Fibroblast of skin of left quadriceps (primary cell): Measurements from ENCODE around the gene CCDC78.

Experiments used
- DNase-seq, 2 experiments: peaks; one replicate each; pipeline ENCODE4 v3.0.0-alpha.2; 2013; ENCODE audit warnings: low read depth in 2 of 2

The CCDC78 gene

DNA sequence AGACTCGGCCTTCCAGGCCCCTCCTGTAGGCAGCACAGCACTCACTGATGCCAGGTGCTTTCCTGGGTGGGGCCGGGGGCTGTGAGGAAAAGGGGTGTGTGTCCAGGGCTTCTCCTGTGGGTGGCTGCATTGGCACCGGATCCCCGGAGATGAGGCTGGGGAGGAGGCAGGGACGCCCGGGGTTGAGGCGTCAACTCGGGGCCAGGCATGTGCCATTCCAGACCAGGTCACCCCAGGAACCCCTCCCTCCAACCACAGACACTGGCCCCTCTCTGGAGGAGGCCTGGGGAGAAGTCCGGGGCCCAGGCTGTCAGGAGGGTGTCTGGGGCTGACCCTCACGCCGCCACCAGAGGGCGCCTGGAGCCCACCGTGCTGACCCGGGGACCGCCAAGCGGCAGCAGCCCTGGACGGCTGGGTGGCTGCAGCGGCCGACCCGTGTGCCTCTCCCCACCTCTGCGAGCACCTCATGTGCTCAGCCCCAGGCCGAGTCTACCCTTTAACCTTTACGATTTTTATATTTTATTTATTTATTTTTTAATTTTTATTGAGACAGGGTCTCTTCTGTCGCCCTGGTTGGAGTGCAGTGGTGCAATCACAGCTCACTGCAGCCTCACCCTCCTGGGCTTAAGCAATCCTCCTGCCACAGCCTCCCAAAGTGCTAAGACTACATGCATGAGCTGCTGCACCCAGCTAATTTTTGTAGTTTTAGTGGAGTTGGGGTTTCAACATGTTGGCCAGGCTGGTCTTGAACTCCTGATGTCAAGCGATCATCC, 14.5 kb downstream of the CCDC78 start:
- no peak for DNase-seq

- no peak for DNase-seq
These were observed 15.2 kb downstream of the CCDC78 start for GRCh38 chr16:711084-711483.

- DNase-seq: no peak
These were observed 15.7 kb downstream of the CCDC78 start for GRCh38 chr16:710500-711075.

GRCh38 chr16:709566-710499, 16.4 kb downstream of the CCDC78 start:
- peak in 1 of 2 experiments; percentile 42 for DNase-seq

GRCh38 chr16:708959-709358, 17.3 kb downstream of the CCDC78 start:
- DNase-seq: no peak

DNA sequence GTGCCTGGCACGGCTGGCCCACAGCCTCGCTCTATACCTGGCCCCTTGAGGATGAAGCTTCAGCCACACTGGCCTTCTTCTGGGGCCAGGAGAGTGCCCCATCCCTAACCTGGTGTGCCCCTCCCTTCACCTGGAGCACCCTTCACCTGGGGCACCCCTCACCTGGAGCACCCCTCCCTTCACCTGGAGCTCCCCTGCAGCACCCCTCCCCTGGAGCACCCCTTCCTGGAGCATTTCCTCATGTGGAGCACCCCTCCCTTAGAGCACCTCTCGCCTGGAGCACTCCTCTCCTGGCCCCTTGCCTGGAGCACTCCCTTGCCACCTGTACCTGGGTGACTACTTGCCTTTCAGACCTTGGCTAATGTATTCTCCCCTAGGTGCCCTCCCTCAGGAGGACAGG, 18.2 kb downstream of the CCDC78 start:
- DNase-seq: no peak

GRCh38 chr16:707062-707538, 19.1 kb downstream of the CCDC78 start:
- no peak for DNase-seq

GRCh38 chr16:706189-707061, 19.8 kb downstream of the CCDC78 start:
- no peak for DNase-seq

DNA sequence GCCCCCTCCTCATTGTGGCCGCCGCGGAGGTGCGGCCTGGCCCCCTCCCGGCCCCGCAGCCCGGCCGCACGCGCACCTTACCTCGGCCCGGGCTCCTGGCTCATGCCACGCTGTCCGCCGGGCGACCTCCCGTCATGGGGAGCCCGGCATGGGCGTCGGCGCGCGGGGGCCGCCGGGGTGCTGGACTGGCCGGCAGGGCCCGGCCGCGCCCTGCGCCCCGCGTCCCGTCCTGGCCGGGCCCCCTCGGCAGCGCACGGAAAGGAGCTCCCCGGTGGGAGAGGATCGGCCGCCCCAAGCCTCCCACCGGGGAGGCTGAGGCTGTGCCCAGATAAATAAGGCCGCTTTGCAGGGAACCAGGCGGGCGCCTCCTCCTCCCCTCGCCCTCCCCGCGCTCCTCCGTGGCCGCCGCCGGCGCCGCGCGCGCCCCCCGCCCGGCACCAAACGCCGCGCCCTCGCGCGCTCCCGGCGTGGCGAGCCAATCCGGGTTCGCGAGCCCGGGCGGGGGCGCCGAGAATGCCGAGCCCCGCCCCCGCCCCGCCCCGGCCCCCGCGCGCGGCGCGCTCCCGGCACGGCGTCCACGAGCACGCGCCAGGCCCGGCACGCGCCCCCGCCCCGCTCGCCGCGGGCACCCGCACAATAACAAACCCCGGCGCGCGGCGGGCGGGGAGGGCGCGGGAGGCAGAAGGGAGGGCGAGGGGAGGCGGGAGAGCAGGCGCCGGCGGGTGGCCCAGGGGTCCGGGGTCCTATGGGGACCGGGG, 20.6 kb downstream of the CCDC78 start, which contains the start of gene FBXL16:
Gene FBXL16, minus strand, starts transcription at position 371 of the 758 bp plus-strand sequence. CDS start 8,396 bp downstream, outside the sequence.
- no peak for DNase-seq

- no peak for DNase-seq
These were observed 21.5 kb downstream of the CCDC78 start for GRCh38 chr16:704552-705380.

- no peak for DNase-seq
These were observed 22.2 kb downstream of the CCDC78 start for GRCh38 chr16:704047-704446.

DNA sequence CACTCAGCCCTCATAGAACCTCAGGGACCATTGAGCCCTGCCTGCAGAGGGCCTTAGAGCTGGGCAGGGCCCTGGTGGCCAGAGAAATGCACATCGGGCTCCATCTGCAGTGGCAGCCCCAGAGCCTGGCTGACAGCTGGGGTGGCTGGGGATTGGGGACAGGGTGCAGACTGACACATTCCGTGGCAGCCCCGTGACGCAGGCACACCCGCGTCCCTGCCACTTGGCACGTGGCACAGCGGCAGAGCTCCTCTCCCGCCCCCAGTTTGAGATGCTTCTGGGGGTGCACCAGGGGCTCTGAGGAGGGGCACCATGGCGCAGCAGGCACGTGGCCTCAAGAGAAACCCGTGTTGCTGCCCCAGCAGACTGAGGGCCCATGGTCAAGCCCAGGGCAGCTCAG, 22.8 kb downstream of the CCDC78 start:
- DNase-seq: no peak

GRCh38 chr16:702341-702740, 23.9 kb downstream of the CCDC78 start:
- no peak for DNase-seq

GRCh38 chr16:700684-701584, 25.3 kb downstream of the CCDC78 start:
- DNase-seq: no peak

DNA sequence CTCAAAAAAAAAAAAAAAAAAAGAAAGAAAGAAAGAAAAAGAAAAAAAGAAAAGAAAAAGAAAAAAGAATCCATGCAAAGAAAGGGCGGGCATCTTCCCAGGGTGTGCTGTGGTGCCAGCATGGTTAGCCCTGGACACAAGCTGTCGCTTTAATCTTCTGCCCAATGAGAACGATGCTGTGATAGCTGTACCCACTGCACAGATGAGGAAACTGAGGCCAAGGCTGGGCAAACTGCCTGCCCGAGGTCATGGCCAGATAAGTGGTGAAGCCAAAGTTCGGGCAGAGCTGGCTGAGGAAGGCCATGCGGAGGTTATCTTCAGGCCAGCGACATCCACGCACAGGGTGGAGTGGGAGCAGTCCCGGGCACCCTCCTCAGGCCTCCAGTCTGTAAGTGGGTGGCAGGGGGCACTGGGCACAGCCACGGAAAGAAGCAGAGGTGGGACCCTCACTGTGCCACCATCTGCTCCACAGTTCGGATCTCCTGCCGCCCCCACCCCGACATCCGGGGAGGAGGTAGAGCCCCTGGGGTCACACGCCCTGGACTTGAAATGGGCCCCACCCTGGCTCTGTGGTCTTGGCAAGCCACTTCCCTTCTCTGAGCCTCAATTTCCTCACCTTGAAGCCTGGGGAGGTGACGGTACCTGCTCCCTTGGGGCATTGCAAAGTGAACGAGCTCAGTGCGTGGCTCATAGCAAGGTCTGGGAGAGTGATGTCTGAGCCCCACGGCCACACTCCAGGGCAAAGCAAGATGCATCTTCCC, 27.2 kb downstream of the CCDC78 start:
- no peak for DNase-seq

DNA sequence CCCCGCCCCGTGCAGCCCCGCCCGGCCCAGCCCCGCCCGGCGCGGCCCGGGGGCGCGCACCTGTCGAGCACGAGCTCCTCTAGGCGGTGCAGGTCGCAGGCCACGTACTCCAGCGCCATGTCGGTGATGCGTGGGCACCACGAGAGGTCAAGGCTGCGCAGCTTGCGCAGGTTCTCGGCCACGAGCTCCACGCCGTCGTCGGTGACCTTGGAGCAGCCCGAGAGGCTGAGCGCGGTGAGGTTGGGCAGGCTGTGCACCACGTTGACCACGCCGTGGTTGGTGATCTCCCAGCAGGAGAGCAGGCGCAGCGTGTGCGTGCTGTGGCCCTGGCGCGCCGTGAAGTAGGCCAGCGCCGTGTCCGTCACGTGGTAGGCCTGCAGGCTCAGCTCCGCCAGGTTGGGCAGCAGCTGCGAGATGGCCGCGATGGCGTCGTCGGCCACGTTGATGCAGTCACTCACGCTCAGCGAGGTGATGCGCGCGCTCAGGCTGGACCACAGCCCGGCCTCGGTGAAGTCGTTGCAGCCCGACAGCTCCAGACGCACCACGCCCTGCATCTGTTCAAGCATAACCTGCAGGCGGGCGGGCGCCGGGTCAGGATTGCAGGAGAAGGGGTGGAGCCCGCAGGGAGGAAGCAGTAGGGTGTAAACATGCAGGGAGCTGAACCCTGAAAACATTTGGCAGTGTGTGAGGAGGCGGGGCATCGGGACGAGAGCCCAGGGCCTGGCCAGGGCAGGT, 30.7 kb downstream of the CCDC78 start:
- no peak for DNase-seq

- DNase-seq: no peak
These were observed 31.3 kb downstream of the CCDC78 start for GRCh38 chr16:694863-695354.
